C4-2B (cell line): Measurements from ENCODE around the gene E2F1.
"Not testable (repeated sequence)": the region's sequence is repeated elsewhere in the genome, so short reads cannot be mapped to it uniquely, and the experiment has no call there.

ENCODE experiments used
- H3K27ac ChIP-seq: fragments of 450-650 bp; 2 replicates; pipeline ENCODE4 v1.5.1; 2017
- ZFX ChIP-seq: fragments of 450-650 bp; IDR thresholded peaks from 2 replicates; pipeline ENCODE4 v1.6.1; 2017
- TF ChIP-seq, protein P1 (sequence below): fragments of 450-650 bp; conservative IDR thresholded peaks from 2 replicates; pipeline ENCODE4 v1.5.1; 2017; ENCODE audit warnings: mild to moderate bottlenecking

The E2F1 gene

DNA sequence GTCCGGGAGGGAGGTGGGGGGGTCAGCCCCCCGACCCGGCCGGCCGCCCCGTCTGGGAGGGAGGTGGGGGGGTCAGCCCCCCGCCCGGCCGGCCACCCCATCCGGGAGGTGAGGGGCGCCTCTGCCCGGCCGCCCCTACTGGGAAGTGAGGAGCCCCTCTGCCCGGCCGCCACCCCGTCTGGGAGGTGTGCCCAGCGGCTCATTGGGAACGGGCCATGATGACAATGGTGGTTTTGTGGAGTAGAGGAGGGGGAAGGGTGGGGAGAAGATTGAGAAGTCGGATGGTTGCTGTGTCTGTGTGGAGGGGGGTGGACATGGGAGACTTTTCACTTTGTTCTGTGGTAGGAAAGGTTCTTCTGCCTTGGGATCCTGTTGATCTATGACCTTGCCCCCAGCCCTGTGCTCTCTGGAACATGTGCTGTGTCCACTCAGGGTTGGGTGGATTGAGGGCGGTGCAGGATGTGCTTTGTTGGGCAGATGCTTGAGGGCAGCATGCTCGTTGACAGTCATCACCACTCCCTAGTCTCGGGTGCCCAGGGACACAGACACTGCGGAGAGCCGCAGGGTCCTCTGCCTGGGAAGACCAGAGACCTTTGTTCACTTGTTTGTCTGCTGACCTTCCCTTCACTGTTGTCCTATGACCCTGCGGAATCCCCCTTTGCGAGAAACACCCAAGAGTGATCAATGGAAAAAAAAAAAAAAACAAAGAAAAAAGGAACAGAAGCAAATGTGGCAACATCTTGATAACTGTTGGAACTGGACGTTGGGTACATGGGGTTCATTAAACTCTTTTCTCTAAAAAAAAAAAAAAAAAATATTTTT is 15.7 kb upstream of the E2F1 start:
- no peak for TF ChIP-seq ZFX
- TF ChIP-seq, protein P1, sequence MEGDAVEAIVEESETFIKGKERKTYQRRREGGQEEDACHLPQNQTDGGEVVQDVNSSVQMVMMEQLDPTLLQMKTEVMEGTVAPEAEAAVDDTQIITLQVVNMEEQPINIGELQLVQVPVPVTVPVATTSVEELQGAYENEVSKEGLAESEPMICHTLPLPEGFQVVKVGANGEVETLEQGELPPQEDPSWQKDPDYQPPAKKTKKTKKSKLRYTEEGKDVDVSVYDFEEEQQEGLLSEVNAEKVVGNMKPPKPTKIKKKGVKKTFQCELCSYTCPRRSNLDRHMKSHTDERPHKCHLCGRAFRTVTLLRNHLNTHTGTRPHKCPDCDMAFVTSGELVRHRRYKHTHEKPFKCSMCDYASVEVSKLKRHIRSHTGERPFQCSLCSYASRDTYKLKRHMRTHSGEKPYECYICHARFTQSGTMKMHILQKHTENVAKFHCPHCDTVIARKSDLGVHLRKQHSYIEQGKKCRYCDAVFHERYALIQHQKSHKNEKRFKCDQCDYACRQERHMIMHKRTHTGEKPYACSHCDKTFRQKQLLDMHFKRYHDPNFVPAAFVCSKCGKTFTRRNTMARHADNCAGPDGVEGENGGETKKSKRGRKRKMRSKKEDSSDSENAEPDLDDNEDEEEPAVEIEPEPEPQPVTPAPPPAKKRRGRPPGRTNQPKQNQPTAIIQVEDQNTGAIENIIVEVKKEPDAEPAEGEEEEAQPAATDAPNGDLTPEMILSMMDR, result no peak
- no peak overlapping the region for H3K27ac ChIP-seq

DNA sequence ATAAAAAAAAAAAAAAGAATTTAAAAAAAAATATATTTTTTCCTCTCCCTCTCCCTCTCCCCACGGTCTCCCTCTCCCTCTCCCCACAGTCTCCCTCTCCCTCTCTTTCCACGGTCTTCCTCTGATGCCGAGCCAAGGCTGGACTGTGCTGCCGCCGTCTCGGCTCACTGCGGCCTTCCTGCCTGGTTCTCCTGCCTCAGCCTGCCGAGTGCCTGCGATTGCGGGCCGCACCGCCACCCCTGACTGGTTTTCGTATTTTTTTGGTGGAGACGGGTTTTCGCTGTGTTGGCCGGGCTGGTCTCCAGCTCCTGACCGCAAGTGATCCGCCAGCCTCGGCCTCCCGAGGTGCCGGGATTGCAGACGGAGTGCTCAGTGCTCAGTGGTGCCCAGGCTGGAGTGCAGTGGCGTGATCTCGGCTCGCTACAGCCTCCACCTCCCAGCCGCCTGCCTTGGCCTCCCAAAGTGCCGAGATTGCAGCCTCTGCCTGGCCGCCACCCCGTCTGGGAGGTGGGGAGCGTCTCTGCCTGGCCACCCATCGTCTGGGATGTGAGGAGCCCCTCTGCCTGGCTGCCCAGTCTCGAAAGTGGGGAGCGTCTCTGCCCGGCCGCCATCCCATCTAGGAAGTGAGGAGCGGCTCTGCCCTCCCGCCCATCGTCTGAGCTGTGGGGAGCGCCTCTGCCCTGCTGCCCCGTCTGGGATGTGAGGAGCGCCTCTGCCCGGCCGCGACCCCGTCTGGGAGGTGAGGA is 14.7 kb upstream of the E2F1 start:
- H3K27ac ChIP-seq, result not testable (repeated sequence)

DNA sequence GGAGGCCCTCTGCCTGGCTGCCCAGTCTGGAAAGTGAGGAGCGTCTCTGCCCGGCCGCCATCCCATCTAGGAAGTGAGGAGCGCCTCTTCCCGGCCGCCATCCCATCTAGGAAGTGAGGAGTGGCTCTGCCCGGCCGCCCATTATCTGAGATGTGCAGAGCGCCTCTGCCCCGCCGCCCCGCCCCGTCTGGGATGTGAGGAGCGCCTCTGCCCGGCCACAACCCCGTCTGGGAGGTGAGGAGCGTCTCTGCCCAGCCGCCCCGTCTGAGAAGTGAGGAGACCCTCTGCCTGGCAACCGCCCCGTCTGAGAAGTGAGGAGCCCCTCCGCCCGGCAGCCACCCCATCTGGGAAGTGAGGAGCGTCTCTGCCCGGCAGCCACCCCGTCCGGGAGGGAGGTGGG is 12.8 kb upstream of the E2F1 start:
- not testable (repeated sequence) for H3K27ac ChIP-seq

DNA sequence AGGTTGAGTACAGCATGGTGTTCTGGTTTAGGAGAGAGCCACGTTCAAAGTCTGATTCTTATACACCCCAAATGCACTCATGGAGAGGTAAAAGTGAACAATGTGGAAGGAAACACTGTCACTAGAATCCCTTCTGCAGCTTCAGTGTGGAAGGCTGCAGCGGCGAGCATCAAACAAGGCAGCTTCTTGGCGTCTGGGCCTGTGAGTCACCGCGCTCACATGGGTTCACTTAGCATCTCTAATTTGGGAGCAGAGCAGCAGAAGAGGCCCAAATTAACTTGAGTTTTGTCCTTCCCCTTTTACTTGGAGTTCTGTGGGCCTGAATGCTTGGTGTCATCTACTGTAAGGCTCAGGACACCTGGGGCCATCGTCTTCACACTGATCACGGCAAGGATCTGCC is 10.9 kb upstream of the E2F1 start:
- TF ChIP-seq ZFX, result no peak
- TF ChIP-seq, protein P1, result no peak
- no peak overlapping the region for H3K27ac ChIP-seq

- H3K27ac ChIP-seq, result no peak overlapping the region
- TF ChIP-seq, protein P1, result no peak
- TF ChIP-seq ZFX, result no peak
Measured at GRCh38 chr20:33696448-33696847, 10.3 kb upstream of the E2F1 start.

GRCh38 chr20:33694639-33695012 is 8.4 kb upstream of the E2F1 start:
- no peak for TF ChIP-seq ZFX
- TF ChIP-seq, protein P1, result no peak

GRCh38 chr20:33693741-33694638 is 7.8 kb upstream of the E2F1 start:
- TF ChIP-seq, protein P1, result no peak
- no peak for TF ChIP-seq ZFX
- H3K27ac ChIP-seq, result no peak overlapping the region

More at GRCh38 chr20:33694639-33695012, 8.4 kb upstream of the E2F1 start:
- no peak overlapping the region for H3K27ac ChIP-seq

- no peak overlapping the region for H3K27ac ChIP-seq
- TF ChIP-seq ZFX, result no peak
- TF ChIP-seq, protein P1, result no peak
Measured at GRCh38 chr20:33693289-33693688, 7.1 kb upstream of the E2F1 start.
